WTC11 (cell line): ENCODE data around the gene POLR2A.

Experiments
- ATF2 ChIP-seq: sonication (generic); formaldehyde crosslinking; IDR thresholded peaks from 2 replicates; pipeline ENCODE4 v1.8.1; 2022; ENCODE audit warnings: low read depth, missing genetic modification reagents, borderline replicate concordance
- CTCF ChIP-seq: fragments of 200-600 bp; IDR thresholded peaks from 2 replicates; pipeline ENCODE4 v1.8.0; 2022; ENCODE audit warnings: antibody characterized with exemption
- IRF1 ChIP-seq: sonication (generic); formaldehyde crosslinking; IDR thresholded peaks from 2 replicates; pipeline ENCODE4 v1.8.0; 2023; ENCODE audit warnings: missing genetic modification reagents
- JUN ChIP-seq: sonication (generic); formaldehyde crosslinking; IDR thresholded peaks from 2 replicates; pipeline ENCODE4 v1.8.0; 2023; ENCODE audit warnings: mild to moderate bottlenecking, missing genetic modification reagents
- NR1H2 ChIP-seq: sonication (generic); formaldehyde crosslinking; IDR thresholded peaks from 2 replicates; pipeline ENCODE4 v1.9.0; 2021; ENCODE audit warnings: mild to moderate bottlenecking, moderate library complexity, missing genetic modification reagents
- SMAD4 ChIP-seq: sonication (generic); formaldehyde crosslinking; IDR thresholded peaks from 2 replicates; pipeline ENCODE4 v1.8.0; 2022; ENCODE audit warnings: mild to moderate bottlenecking, missing genetic modification reagents
- TEAD4 ChIP-seq: sonication (generic); formaldehyde crosslinking; IDR thresholded peaks from 2 replicates; pipeline ENCODE4 v1.8.0; 2022; ENCODE audit warnings: mild to moderate bottlenecking, missing genetic modification reagents
- ZNF671 ChIP-seq: fragments of 250-450 bp; sonication (Bioruptor Pico); IDR thresholded peaks from 2 replicates; pipeline ENCODE4 v1.8.0; 2021; ENCODE audit warnings: mild to moderate bottlenecking

GRCh38 chr17:7508846-7509245 is 24.7 kb downstream of the POLR2A start:
- TF ChIP-seq CTCF: no peak
- no peak for TF ChIP-seq ATF2 (CRISPR knock-in tag)
- no peak for TF ChIP-seq ZNF671 (CRISPR knock-in tag)
- TF ChIP-seq TEAD4: no peak
- no peak for TF ChIP-seq JUN (CRISPR knock-in tag)
- TF ChIP-seq SMAD4: no peak
- TF ChIP-seq IRF1 (CRISPR knock-in tag): no peak
- TF ChIP-seq NR1H2: no peak
